Mesendoderm (in vitro differentiated cells): Measurements from ENCODE around the gene ZSCAN18.

ENCODE experiments used
- DNase-seq: peaks from one replicate; pipeline ENCODE4 v3.0.0; 2013
- H2AK5ac ChIP-seq: 2 replicates; pipeline ENCODE4 v1.6.1; 2013; ENCODE audit warnings: low read length, inconsistent platforms
- H2BK120ac ChIP-seq: 2 replicates; pipeline ENCODE4 v1.6.1; 2013; ENCODE audit warnings: low read depth, mild to moderate bottlenecking, low read length, moderate library complexity, mixed read lengths
- H2BK15ac ChIP-seq: replicated peaks from 2 replicates; pipeline ENCODE4 v1.6.1; 2013; ENCODE audit warnings: low read depth, mild to moderate bottlenecking, moderate library complexity
- H2BK5ac ChIP-seq: 2 replicates; pipeline ENCODE4 v1.6.1; 2013; ENCODE audit warnings: low read length, inconsistent platforms
- H3K18ac ChIP-seq: 2 replicates; pipeline ENCODE4 v1.6.1; 2013; ENCODE audit warnings: mild to moderate bottlenecking, low read length, mixed read lengths
- H3K23ac ChIP-seq: one replicate; pipeline ENCODE4 v1.6.1; 2013; ENCODE audit warnings: low read length
- H3K27ac ChIP-seq: 2 replicates; pipeline ENCODE4 v1.5.1; 2013; ENCODE audit warnings: low read depth, mild to moderate bottlenecking, inconsistent platforms, low read length, moderate library complexity
- H3K27me3 ChIP-seq: 2 replicates; pipeline ENCODE4 v1.6.1; 2013; ENCODE audit warnings: low read length, control low read depth, mild to moderate bottlenecking, inconsistent platforms; ENCODE audit not compliant: insufficient read depth, poor library complexity
- H3K36me3 ChIP-seq: 2 replicates; pipeline ENCODE4 v1.6.1; 2013; ENCODE audit warnings: low read length, inconsistent platforms; ENCODE audit not compliant: control insufficient read depth, insufficient read depth
- H3K4ac ChIP-seq: one replicate; pipeline ENCODE4 v1.6.1; 2013; ENCODE audit warnings: low read depth, mild to moderate bottlenecking, low read length, moderate library complexity
- H3K4me1 ChIP-seq: 2 replicates; pipeline ENCODE4 v1.6.1; 2013; ENCODE audit warnings: low read depth, low read length, inconsistent platforms; ENCODE audit not compliant: control insufficient read depth
- H3K4me2 ChIP-seq: 2 replicates; pipeline ENCODE4 v1.6.1; 2013; ENCODE audit warnings: low read length
- H3K4me3 ChIP-seq: 2 replicates; pipeline ENCODE4 v1.5.1; 2013; ENCODE audit warnings: mild to moderate bottlenecking, low read length
- H3K56ac ChIP-seq: one replicate; pipeline ENCODE4 v1.6.1; 2013; ENCODE audit warnings: low read length
- H3K79me1 ChIP-seq: 2 replicates; pipeline ENCODE4 v1.6.1; 2013; ENCODE audit warnings: low read length, inconsistent platforms
- H3K79me2 ChIP-seq: 2 replicates; pipeline ENCODE4 v1.6.1; 2013; ENCODE audit warnings: mild to moderate bottlenecking, low read length; ENCODE audit not compliant: control insufficient read depth, insufficient read depth
- H3K9ac ChIP-seq: 2 replicates; pipeline ENCODE4 v1.6.1; 2013; ENCODE audit warnings: low read length, inconsistent platforms
- H4K5ac ChIP-seq: one replicate; pipeline ENCODE4 v1.6.1; 2013; ENCODE audit warnings: low read length
- H4K8ac ChIP-seq: one replicate; pipeline ENCODE4 v1.6.1; 2013; ENCODE audit warnings: low read depth, mild to moderate bottlenecking, control low read depth, low read length, moderate library complexity
- WGBS: extraction: QIAGEN DNeasy Blood & Tissue Kit; methylation state at CpG from one replicate; pipeline ENCODE4 v1.1.7; 2013; ENCODE audit warnings: low lambda C conversion rate, missing lambda C conversion rate; ENCODE audit not compliant: insufficient coverage; ENCODE audit errors: extremely low coverage; 5-methylcytosine and 5-hydroxymethylcytosine counted together

The ZSCAN18 gene

DNA sequence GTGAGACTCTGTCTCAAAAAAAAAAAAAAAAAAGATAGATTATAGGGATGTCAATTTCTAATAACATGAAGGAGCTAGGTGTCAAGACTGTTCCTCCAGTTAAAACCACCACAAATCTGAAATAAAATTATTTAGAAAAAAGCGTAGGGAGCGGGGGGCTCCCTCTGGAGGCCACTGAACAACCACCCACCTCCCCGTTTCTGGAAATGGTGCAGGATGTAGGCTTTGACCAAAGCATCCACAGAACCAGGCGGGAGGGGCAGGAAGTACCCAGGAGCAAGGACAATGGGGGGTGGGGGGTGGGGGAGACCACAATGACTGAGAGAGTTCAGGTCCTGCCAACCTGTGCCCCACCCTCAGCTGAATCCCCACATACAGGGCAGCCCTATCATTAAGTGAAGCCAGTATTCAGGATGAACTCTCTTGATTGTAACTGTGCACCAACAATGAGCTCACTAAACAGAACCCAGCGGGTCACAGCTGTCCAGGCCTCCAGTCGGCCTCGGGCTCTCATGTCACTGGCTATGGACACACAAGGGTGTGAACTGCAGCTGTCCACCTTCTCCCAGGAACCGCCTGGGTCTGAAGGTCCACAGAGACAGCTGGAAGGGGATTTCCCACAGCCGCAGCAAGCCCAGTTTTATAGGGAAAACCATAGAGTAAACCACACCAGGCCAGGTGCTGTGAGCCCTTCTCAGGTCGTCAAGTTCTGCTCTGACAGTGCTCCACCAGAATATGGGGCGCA is 6.6 kb downstream of the ZSCAN18 start:
- WGBS: no CpG with 5 or more reads among the region's 11 CpGs
- no peaks in the 10 kb centered on the region for H3K79me1 ChIP-seq
- no peak overlapping the region for H3K4me3 ChIP-seq
- no peaks in the 10 kb centered on the region for H3K27me3 ChIP-seq
- H3K56ac ChIP-seq: no peak overlapping the region
- no peak overlapping the region for H3K27ac ChIP-seq
- H2BK5ac ChIP-seq: no peak overlapping the region
- H3K4ac ChIP-seq: no peak overlapping the region
- H2AK5ac ChIP-seq: no peak overlapping the region
- no peak overlapping the region for H2BK120ac ChIP-seq
- H4K8ac ChIP-seq: no peak overlapping the region
- no peaks in the 10 kb centered on the region for H3K79me2 ChIP-seq
- no peak overlapping the region for H3K23ac ChIP-seq
- H3K4me1 ChIP-seq: no peaks in the 10 kb centered on the region
- H2BK15ac ChIP-seq: no peak overlapping the region
- H4K5ac ChIP-seq: no peak overlapping the region
- no peaks in the 10 kb centered on the region for H3K36me3 ChIP-seq
- H3K4me2 ChIP-seq: no peak overlapping the region
- no peak overlapping the region for H3K9ac ChIP-seq
- DNase-seq: peak; percentile 32
- no peak overlapping the region for H3K18ac ChIP-seq

DNA sequence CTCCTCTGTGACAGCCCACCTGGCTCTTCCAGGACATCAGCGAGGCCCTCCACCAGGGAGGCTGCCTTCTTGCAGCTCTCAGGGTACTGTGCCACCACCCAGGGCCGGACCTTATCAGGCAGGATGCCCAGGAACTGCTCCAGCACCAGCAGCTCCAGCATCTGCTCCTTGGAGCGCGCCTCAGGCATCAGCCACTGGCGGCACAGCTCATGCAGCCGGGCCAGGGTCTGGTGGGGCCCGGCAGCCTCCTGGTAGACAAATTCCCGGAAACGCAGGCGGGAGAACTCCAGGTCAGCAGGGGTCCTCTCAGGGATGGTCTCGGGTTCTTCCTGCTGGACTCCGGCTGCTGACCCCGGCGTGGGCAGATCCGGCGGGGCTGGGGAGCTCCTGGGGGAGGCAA is 8.2 kb downstream of the ZSCAN18 start:
- Histone ChIP-seq H2BK120ac (no peak overlapping the region), H3K4me3 (no peak overlapping the region), H3K9ac (no peak overlapping the region), H4K5ac (no peak overlapping the region), H3K18ac (no peak overlapping the region), H3K79me1 (no peaks in the 10 kb centered on the region), H3K79me2 (no peaks in the 10 kb centered on the region), H2BK5ac (no peak overlapping the region), H3K36me3 (no peaks in the 10 kb centered on the region), H3K4ac (no peak overlapping the region), H3K56ac (no peak overlapping the region), H3K27ac (no peak overlapping the region), H3K23ac (no peak overlapping the region), H2BK15ac (no peak overlapping the region), H3K4me1 (no peaks in the 10 kb centered on the region), H2AK5ac (no peak overlapping the region), H3K4me2 (no peak overlapping the region), H3K27me3 (no peaks in the 10 kb centered on the region), H4K8ac (no peak overlapping the region)
- no CpG with 5 or more reads among the region's 16 CpGs for WGBS
- no peak for DNase-seq

DNA sequence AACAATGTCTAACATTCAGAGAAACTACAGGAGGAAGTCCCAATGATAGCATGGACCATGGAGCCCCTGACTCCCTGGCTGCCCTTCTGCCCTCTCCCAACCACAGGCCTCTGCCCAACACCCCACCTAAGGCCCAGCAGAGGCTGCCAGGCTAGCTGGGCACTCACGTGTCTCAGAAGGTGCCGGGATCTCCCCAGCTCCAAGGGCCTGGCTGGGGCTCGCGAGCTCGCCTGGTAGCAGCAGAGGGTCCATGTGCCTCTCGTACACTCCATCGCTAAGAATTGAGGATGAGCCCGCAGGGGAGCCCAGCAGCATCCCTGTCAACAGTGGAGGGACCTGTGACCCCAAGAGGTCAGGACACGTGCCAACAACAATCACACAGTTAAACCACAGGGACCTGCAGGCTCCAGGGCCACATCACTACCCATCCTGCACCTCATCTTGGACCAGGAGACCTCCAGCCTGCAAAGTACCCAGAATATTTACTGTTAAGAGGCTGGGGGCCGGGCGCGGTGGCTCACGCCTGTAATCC is 9.4 kb downstream of the ZSCAN18 start:
- H3K4me2 ChIP-seq: no peak overlapping the region
- DNase-seq: no peak
- no peak overlapping the region for H3K4me3 ChIP-seq
- H3K56ac ChIP-seq: no peak overlapping the region
- H3K27ac ChIP-seq: no peak overlapping the region
- H2AK5ac ChIP-seq: no peak overlapping the region
- H3K23ac ChIP-seq: no peak overlapping the region
- H3K4ac ChIP-seq: no peak overlapping the region
- H3K79me1 ChIP-seq: no peaks in the 10 kb centered on the region
- H2BK15ac ChIP-seq: no peak overlapping the region
- no peaks in the 10 kb centered on the region for H3K79me2 ChIP-seq
- no CpG with 5 or more reads among the region's 13 CpGs for WGBS
- no peak overlapping the region for H3K9ac ChIP-seq
- H3K4me1 ChIP-seq: no peaks in the 10 kb centered on the region
- H4K8ac ChIP-seq: no peak overlapping the region
- no peak overlapping the region for H4K5ac ChIP-seq
- H3K18ac ChIP-seq: no peak overlapping the region
- H3K36me3 ChIP-seq: no peaks in the 10 kb centered on the region
- H3K27me3 ChIP-seq: no peaks in the 10 kb centered on the region
- H2BK120ac ChIP-seq: no peak overlapping the region
- no peak overlapping the region for H2BK5ac ChIP-seq

DNA sequence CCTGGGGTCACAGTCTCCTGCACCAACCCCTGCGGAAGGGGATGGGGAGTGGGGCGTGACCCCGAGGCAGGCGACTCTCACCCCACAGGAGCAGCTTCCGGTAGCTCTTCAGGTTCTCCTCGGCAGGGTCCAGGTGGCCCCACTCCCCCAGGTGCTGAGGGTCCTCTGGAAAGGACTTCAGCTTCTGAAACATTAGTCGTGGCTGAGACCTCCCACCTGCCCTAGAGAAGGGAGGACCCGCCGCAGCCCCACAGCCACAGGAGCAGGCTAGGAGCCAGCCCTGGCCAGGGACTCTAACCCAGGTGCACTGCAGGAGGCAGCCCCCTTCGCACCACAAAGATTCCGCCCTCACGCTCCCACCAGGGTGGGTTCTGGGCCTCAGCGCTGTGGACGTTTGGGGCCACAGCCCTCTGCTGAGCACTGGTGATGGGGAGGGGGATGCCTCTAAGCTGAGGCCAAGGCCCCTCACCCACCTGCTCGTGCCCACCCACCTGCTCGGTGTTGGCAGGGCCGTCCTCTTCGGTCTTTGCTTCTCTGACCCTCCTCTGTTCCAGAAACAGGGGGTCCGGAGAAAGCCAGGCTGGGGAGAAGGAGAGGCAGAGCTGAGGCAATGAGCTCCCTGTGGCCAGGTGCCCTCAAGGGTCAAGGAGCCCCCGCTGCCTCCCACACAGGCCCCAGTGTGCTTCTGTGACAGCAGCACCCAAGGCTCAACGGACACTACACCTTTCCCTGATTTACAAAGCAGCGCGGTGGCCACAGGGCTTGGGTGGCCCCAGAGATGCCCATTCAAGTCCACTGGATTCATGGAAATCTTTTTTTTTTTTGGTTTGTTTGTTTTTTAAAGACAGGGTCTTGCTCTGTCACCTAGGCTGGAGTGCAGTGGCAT is 11.0 kb downstream of the ZSCAN18 start:
- Histone ChIP-seq H2BK120ac (no peak overlapping the region), H3K23ac (no peak overlapping the region), H3K27me3 (no peaks in the 10 kb centered on the region), H2BK5ac (no peak overlapping the region), H2BK15ac (no peak overlapping the region), H4K5ac (no peak overlapping the region), H3K4me2 (no peak overlapping the region), H2AK5ac (no peak overlapping the region), H3K4me1 (no peaks in the 10 kb centered on the region), H3K79me1 (no peaks in the 10 kb centered on the region), H3K27ac (no peak overlapping the region), H3K4me3 (no peak overlapping the region), H4K8ac (no peak overlapping the region), H3K18ac (no peak overlapping the region), H3K36me3 (no peaks in the 10 kb centered on the region), H3K79me2 (no peaks in the 10 kb centered on the region), H3K4ac (no peak overlapping the region), H3K9ac (no peak overlapping the region), H3K56ac (no peak overlapping the region)
- WGBS: no CpG with 5 or more reads among the region's 23 CpGs
- DNase-seq: no peak

DNA sequence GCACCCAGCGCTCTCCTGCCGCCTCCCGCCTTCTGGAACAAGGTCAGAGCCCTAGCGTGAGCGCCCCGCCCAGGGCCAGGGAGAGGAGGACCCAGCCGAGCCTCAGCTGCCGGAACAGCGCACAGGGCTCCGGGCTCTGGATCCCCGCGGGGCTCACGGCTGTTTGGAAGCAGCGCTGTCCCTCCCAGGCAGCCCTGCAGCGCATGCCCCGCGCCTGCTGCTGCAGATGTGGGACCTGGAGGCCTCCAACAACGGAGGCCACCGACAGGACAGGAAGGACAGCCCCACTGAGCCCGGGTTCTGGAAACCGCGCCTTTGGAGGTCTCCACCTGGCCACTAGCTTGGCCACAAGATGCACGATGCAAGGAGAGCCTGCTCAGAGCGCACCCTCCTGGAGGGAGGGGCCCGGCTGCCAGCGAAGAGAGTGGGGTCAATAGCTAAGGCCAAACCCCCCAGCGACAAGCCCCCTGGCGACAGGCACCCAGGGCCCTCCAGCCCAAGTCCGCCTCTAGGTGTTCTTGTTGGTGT is 12.6 kb downstream of the ZSCAN18 start:
- Histone ChIP-seq H3K27ac (no peak overlapping the region), H2BK15ac (no peak overlapping the region), H3K4me2 (no peak overlapping the region), H3K9ac (no peak overlapping the region), H3K56ac (no peak overlapping the region), H3K27me3 (no peaks in the 10 kb centered on the region), H2AK5ac (no peak overlapping the region), H3K23ac (no peak overlapping the region), H4K5ac (no peak overlapping the region), H3K4ac (no peak overlapping the region), H3K36me3 (no peaks in the 10 kb centered on the region), H3K79me2 (no peaks in the 10 kb centered on the region), H2BK120ac (no peak overlapping the region), H3K4me1 (no peaks in the 10 kb centered on the region), H3K4me3 (no peak overlapping the region), H4K8ac (no peak overlapping the region), H2BK5ac (no peak overlapping the region), H3K79me1 (no peaks in the 10 kb centered on the region), H3K18ac (no peak overlapping the region)
- DNase-seq: no peak
- WGBS: no CpG with 5 or more reads among the region's 29 CpGs
